ENCODE results near the gene MYT1. TPM values are rescaled to one million over a fixed set of nuclear protein-coding genes. Genes with fewer than 3 reads are reported as not detected.

Gene MYT1
- total and polyA plus RNA-seq, 2 of the 8 experiments (the other 6 are each of a cell fraction or from before 2014, with no cell fraction given) = 0.63 to 2.0 TPM

DNA sequence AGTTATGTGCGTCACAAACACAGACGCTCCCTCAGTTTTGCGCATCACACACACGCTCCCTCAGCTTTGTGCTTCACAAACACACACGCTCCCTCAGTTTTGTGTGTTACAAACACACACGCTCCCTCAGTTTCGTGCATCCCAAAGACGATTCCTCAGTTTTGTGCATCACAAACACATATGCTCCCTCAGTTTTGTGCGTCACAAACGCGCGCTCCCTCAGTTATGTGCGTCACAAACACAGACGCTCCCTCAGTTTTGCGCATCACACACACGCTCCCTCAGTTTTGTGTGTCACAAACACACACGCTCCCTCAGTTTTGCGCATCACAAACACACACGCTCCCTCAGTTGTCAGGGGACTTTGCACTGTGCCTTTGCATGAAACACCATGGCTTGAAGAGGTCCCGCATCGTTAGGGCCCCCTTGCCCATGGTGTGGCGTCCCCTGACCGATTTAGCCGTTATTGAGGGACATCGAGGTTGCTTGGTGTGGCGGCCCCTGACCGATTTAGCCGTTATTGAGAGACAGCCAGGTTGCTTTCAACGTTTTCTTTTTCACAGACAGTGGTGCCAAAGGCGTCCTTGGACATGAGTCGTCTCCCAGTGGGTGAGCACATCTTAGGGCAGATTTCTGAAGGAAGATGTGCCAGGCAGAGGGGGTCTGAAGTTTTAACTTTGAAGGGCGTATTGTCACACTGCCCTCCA lies 28.1 kb upstream of the MYT1 start:
- H3K56ac ChIP-seq (replicated peaks; ENCODE audit: insufficient read length, low read depth, low read length) = no peak overlapping the region
- FAIRE-seq (no peak), DNase-seq (ENCODE audit: low read depth in 1 of 2, low spot score in 2 of 2) (peak in 1 of 2 experiments; percentile 19)
- H4K20me1 ChIP-seq (replicated peaks in 1 of 2; ENCODE audit: control insufficient read depth in 1 of 2, insufficient read depth in 2 of 2, low read length in 2 of 2) = no peaks in the 10 kb centered on the region
- no peak overlapping the region for H3K14ac ChIP-seq (ENCODE audit: insufficient read length)
- H3K36me3 ChIP-seq (ENCODE audit: control insufficient read depth in 2 of 4, insufficient read depth in 4 of 4, low read length in 3 of 4) = no peaks in the 10 kb centered on the region
- H3K27me3 ChIP-seq (replicated peaks in 1 of 4; ENCODE audit: control insufficient read depth in 3 of 4, extremely low read depth in 1 of 4, insufficient read depth in 3 of 4, low read length in 3 of 4) = no peaks in the 10 kb centered on the region
- H3K9me3 ChIP-seq (ENCODE audit: insufficient read depth in 2 of 2, low read depth in 1 of 2, low read length in 1 of 2) = no peaks in the 10 kb centered on the region
- no peak overlapping the region for H3K23ac ChIP-seq (ENCODE audit: insufficient read length)
- H3K18ac ChIP-seq (ENCODE audit: extremely low read depth, low read length) = no peak overlapping the region
- H2BK15ac ChIP-seq (ENCODE audit: low read length) = no peak overlapping the region
- WGBS, 2 experiments (ENCODE audit: extremely low coverage in 1 of 2, insufficient coverage in 1 of 2, insufficient read length in 1 of 2, insufficient replicate concordance in 2 of 2, low coverage in 1 of 2, low lambda C conversion rate in 2 of 2, missing lambda C conversion rate in 1 of 2) = 86% methylated on average over 28 of the region's 32 CpGs; no CpG with 5 or more reads in 1 of the 2 experiments
- no peaks in the 10 kb centered on the region for H3K79me2 ChIP-seq (ENCODE audit: control insufficient read depth in 1 of 2, insufficient read depth in 2 of 2, low read length in 2 of 2)
- no peak overlapping the region for H3K27ac ChIP-seq (ENCODE audit: low read depth, low read length)
- H2BK5ac ChIP-seq (ENCODE audit: low read depth, low read length) = no peak overlapping the region
- H2BK120ac ChIP-seq (replicated peaks; ENCODE audit: low read depth, low read length) = no peak overlapping the region
- H3K23me2 ChIP-seq (ENCODE audit: low read depth, low read length) = no peaks in the 10 kb centered on the region
- H4K91ac ChIP-seq (replicated peaks; ENCODE audit: insufficient read length, low read length) = no peak overlapping the region
- H4K5ac ChIP-seq (ENCODE audit: insufficient read length, low read depth, low read length) = no peak overlapping the region
- no peak overlapping the region for H2AFZ ChIP-seq (ENCODE audit: low read length)
- no peak overlapping the region for H4K8ac ChIP-seq (ENCODE audit: extremely low read depth, insufficient read depth, low read length)
- no peak overlapping the region for H3K9ac ChIP-seq (replicated peaks in 1 of 4; ENCODE audit: extremely low read depth in 1 of 4, low read depth in 3 of 4, low read length in 3 of 4)
- H3K4me1 ChIP-seq (replicated peaks in 1 of 4; ENCODE audit: control insufficient read depth in 3 of 4, insufficient read depth in 4 of 4, low read length in 3 of 4) = peaks cover 0 to 7% (median 4%) of the 10 kb centered on the region in 4 experiments; a peak in 5 of 7 replicates
- ChIA-PET CTCF (ENCODE audit: partially characterized antibody) (interaction anchor here (1.4 kb wide), 1 partner anchor 10 kb away, joined by 3 read pairs; no protein-coding TSS in a partner anchor), POLR2A (ENCODE audit: partially characterized antibody) (no interaction called here)
- no peak overlapping the region for H3K4me2 ChIP-seq (ENCODE audit: insufficient read depth in 1 of 2, low read depth in 2 of 2, low read length in 2 of 2)
- no peak overlapping the region for H3K4me3 ChIP-seq (ENCODE audit: extremely low read depth in 1 of 4, insufficient read depth in 2 of 4, low read depth in 3 of 4, low read length in 4 of 4)
- H2AK5ac ChIP-seq (ENCODE audit: low read depth, low read length) = no peak overlapping the region
- H2BK20ac ChIP-seq (ENCODE audit: low read length) = no peak overlapping the region
- H3K4ac ChIP-seq (replicated peaks; ENCODE audit: insufficient read length, low read depth, low read length) = no peak overlapping the region
- H3K79me1 ChIP-seq (ENCODE audit: low read depth, low read length) = no peaks in the 10 kb centered on the region
- H2BK12ac ChIP-seq (ENCODE audit: low read depth, low read length) = 0 out of 2 replicates have a peak overlapping the region, but pooled peaks have one; percentile 11
- no peak for TF ChIP-seq RBBP5 (IDR thresholded peaks at IDR 0.05; ENCODE audit: borderline replicate concordance, low read depth, low read length)
- TF ChIP-seq, protein P1, sequence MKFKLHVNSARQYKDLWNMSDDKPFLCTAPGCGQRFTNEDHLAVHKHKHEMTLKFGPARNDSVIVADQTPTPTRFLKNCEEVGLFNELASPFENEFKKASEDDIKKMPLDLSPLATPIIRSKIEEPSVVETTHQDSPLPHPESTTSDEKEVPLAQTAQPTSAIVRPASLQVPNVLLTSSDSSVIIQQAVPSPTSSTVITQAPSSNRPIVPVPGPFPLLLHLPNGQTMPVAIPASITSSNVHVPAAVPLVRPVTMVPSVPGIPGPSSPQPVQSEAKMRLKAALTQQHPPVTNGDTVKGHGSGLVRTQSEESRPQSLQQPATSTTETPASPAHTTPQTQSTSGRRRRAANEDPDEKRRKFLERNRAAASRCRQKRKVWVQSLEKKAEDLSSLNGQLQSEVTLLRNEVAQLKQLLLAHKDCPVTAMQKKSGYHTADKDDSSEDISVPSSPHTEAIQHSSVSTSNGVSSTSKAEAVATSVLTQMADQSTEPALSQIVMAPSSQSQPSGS (IDR thresholded peaks at IDR 0.05; ENCODE audit: low read length) = no peak
- TF ChIP-seq RNF2 (IDR thresholded peaks at IDR 0.05; ENCODE audit: borderline replicate concordance, low read depth, low read length, missing control alignments, poor library complexity, severe bottlenecking) = no peak
- TF ChIP-seq CREB1 (IDR thresholded peaks at IDR 0.05) = no peak
- no peak for TF ChIP-seq MAFK (IDR thresholded peaks at IDR 0.05; ENCODE audit: low read depth, low read length)
- TF ChIP-seq YY1 (IDR thresholded peaks at IDR 0.05; ENCODE audit: low read depth, low read length) = no peak
- no peak for TF ChIP-seq BACH1 (IDR thresholded peaks at IDR 0.05; ENCODE audit: low read length)
- no peak for TF ChIP-seq HDAC2 (IDR thresholded peaks at IDR 0.05; ENCODE audit: borderline replicate concordance in 1 of 2, low read depth in 2 of 2, low read length in 2 of 2)
- no peak for TF ChIP-seq TEAD4 (IDR thresholded peaks at IDR 0.05; ENCODE audit: low read depth, low read length)
- TF ChIP-seq SIRT6 (IDR thresholded peaks at IDR 0.05; ENCODE audit: low read length) = no peak
- no peak for TF ChIP-seq GABPA (IDR thresholded peaks at IDR 0.05; ENCODE audit: borderline replicate concordance, insufficient read depth, low read length)

Measured in H1 (cell line).